ENCODE measurements around the gene EMSY. TPM values are rescaled to one million over a fixed set of nuclear protein-coding genes. Genes with fewer than 3 reads are reported as not detected.

Gene EMSY
- total and polyA plus RNA-seq, 2 donors (not counting 1 experiment from before 2014, with no cell fraction given): 27.4 to 59.7 TPM

DNA sequence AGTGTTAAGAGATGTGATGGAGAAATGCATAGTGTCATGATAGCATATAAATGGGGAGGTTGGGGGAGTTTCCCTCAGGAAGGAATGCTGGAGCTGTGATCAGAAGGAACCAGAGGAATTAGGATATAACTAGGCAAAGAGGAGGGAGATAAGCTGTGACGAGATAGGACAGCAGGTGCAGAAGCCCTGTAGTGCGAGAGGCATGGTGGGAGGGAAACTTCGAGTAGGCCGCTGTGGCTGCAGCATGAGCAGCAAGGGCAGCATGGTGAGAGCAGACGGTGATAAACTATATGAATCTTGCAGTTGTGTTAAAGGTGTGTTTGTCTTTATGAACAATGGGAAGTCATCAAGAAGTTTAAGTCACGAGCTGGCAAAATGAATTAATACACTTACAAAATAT lies 109.9 kb downstream of the EMSY start:
- ATAC-seq (ENCODE audit: low read depth) (no peak), DNase-seq (no peak)
- no peak overlapping the region for H3K27ac ChIP-seq (ENCODE audit: low read length in 2 of 2)
- ChIA-PET CTCF (interaction anchor here (1.0 kb wide), 1 partner anchor 32 kb away, joined by 3 read pairs; no protein-coding TSS in a partner anchor), POLR2A (no interaction called here)
- H3K9me3 ChIP-seq (ENCODE audit: control extremely low read depth in 1 of 3, control insufficient read depth in 2 of 3, insufficient read depth in 1 of 3, low read length in 2 of 3): no peaks in the 10 kb centered on the region
- TF ChIP-seq, protein P1, sequence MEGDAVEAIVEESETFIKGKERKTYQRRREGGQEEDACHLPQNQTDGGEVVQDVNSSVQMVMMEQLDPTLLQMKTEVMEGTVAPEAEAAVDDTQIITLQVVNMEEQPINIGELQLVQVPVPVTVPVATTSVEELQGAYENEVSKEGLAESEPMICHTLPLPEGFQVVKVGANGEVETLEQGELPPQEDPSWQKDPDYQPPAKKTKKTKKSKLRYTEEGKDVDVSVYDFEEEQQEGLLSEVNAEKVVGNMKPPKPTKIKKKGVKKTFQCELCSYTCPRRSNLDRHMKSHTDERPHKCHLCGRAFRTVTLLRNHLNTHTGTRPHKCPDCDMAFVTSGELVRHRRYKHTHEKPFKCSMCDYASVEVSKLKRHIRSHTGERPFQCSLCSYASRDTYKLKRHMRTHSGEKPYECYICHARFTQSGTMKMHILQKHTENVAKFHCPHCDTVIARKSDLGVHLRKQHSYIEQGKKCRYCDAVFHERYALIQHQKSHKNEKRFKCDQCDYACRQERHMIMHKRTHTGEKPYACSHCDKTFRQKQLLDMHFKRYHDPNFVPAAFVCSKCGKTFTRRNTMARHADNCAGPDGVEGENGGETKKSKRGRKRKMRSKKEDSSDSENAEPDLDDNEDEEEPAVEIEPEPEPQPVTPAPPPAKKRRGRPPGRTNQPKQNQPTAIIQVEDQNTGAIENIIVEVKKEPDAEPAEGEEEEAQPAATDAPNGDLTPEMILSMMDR (IDR thresholded peaks at IDR 0.05): no peak
- TF ChIP-seq EZH2 (IDR thresholded peaks at IDR 0.05; ENCODE audit: borderline replicate concordance, insufficient read depth, low read depth, low read length, poor library complexity, severe bottlenecking): no peak
- no peak overlapping the region for H3K4me3 Mint-ChIP-seq
- H3K27ac Mint-ChIP-seq: no peak overlapping the region
- WGBS (ENCODE audit: insufficient coverage): 96% methylated on average over 4 of the region's 6 CpGs
- no peak overlapping the region for H3K4me3 ChIP-seq (ENCODE audit: control extremely low read depth in 1 of 5, extremely low read depth in 1 of 5, insufficient read depth in 1 of 5, low read depth in 2 of 5, low read length in 4 of 5)
- intact Hi-C loops (cut with micrococcal nuclease): no loop called here
- H3K9me3 Mint-ChIP-seq (ENCODE audit: insufficient read depth): no peaks in the 10 kb centered on the region
- H3K4me1 Mint-ChIP-seq: peaks cover 4% of the 10 kb centered on the region
- H3K4me2 ChIP-seq (replicated peaks; ENCODE audit: low read depth, low read length, poor library complexity, severe bottlenecking): no peak overlapping the region
- H3K79me2 ChIP-seq (ENCODE audit: control insufficient read depth, insufficient read depth, low read length): no peaks in the 10 kb centered on the region
- H3K9ac ChIP-seq (ENCODE audit: low read length): no peak overlapping the region
- H3K4me1 ChIP-seq (ENCODE audit: control insufficient read depth in 2 of 2, insufficient read depth in 2 of 2, low read length in 2 of 2): no peaks in the 10 kb centered on the region
- no peaks in the 10 kb centered on the region for H3K27me3 ChIP-seq (replicated peaks in 1 of 4; ENCODE audit: control extremely low read depth in 1 of 4, control insufficient read depth in 3 of 4, insufficient read depth in 4 of 4, low read length in 3 of 4)
- no peaks in the 10 kb centered on the region for H3K36me3 ChIP-seq (replicated peaks in 1 of 2; ENCODE audit: control extremely low read depth in 1 of 2, control insufficient read depth in 1 of 2, extremely low read depth in 1 of 2, insufficient read depth in 2 of 2, low read length in 1 of 2)
- peaks cover 9% of the 10 kb centered on the region for H3K27me3 Mint-ChIP-seq
- no peak overlapping the region for H2AFZ ChIP-seq (ENCODE audit: insufficient read depth, low read depth, low read length, poor library complexity, severe bottlenecking)
- no peaks in the 10 kb centered on the region for H4K20me1 ChIP-seq (ENCODE audit: control insufficient read depth, insufficient read depth, low read length, poor library complexity, severe bottlenecking)

DNA sequence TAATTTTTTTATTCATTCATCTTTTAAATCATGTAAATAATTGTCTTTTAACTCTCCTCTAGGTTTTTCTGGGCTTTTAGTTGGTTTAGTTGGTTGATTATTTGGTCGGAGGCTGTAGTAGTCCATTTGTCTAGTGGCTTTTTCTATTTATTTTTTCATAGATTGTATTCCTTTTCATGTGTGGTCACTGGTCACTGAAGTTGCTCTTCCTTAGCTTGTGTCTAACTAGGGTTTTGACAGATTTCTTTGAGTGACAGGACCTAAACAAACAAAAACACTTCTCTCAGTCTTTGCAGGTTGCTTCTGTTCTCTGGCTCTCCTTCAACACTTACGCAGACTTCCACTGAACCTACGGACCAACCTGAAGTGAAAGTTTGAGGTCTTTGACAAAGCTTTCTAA lies 112.6 kb downstream of the EMSY start:
- no peak overlapping the region for H3K4me3 ChIP-seq (ENCODE audit: control extremely low read depth in 1 of 5, extremely low read depth in 1 of 5, insufficient read depth in 1 of 5, low read depth in 2 of 5, low read length in 4 of 5)
- no peak overlapping the region for H3K4me3 Mint-ChIP-seq
- WGBS (ENCODE audit: insufficient coverage): no CpG with 5 or more reads among the region's 3 CpGs
- H3K27ac Mint-ChIP-seq: no peak overlapping the region
- H4K20me1 ChIP-seq (ENCODE audit: control insufficient read depth, insufficient read depth, low read length, poor library complexity, severe bottlenecking): no peaks in the 10 kb centered on the region
- peaks cover 24% of the 10 kb centered on the region for H3K27me3 Mint-ChIP-seq
- no peaks in the 10 kb centered on the region for H3K9me3 ChIP-seq (ENCODE audit: control extremely low read depth in 1 of 3, control insufficient read depth in 2 of 3, insufficient read depth in 1 of 3, low read length in 2 of 3)
- no peaks in the 10 kb centered on the region for H3K36me3 ChIP-seq (replicated peaks in 1 of 2; ENCODE audit: control extremely low read depth in 1 of 2, control insufficient read depth in 1 of 2, extremely low read depth in 1 of 2, insufficient read depth in 2 of 2, low read length in 1 of 2)
- no peak overlapping the region for H3K9ac ChIP-seq (ENCODE audit: low read length)
- no peaks in the 10 kb centered on the region for H3K79me2 ChIP-seq (ENCODE audit: control insufficient read depth, insufficient read depth, low read length)
- TF ChIP-seq EZH2 (IDR thresholded peaks at IDR 0.05; ENCODE audit: borderline replicate concordance, insufficient read depth, low read depth, low read length, poor library complexity, severe bottlenecking): no peak
- TF ChIP-seq, protein P1 (IDR thresholded peaks at IDR 0.05): no peak
- H3K9me3 Mint-ChIP-seq (ENCODE audit: insufficient read depth): no peaks in the 10 kb centered on the region
- H3K27ac ChIP-seq (ENCODE audit: low read length in 2 of 2): no peak overlapping the region
- intact Hi-C loops (cut with micrococcal nuclease): no loop called here
- ATAC-seq (ENCODE audit: low read depth) (no peak), DNase-seq (no peak)
- H3K4me1 Mint-ChIP-seq: peaks cover 4% of the 10 kb centered on the region
- no peaks in the 10 kb centered on the region for H3K4me1 ChIP-seq (ENCODE audit: control insufficient read depth in 2 of 2, insufficient read depth in 2 of 2, low read length in 2 of 2)
- H3K4me2 ChIP-seq (replicated peaks; ENCODE audit: low read depth, low read length, poor library complexity, severe bottlenecking): no peak overlapping the region
- POLR2A ChIA-PET: no interaction called here
- no peak overlapping the region for H2AFZ ChIP-seq (ENCODE audit: insufficient read depth, low read depth, low read length, poor library complexity, severe bottlenecking)
- peaks cover 0 to 14% (median 3%) of the 10 kb centered on the region in 4 experiments for H3K27me3 ChIP-seq (replicated peaks in 1 of 4; ENCODE audit: control extremely low read depth in 1 of 4, control insufficient read depth in 3 of 4, insufficient read depth in 4 of 4, low read length in 3 of 4)
- CTCF ChIA-PET: no interaction called here
